ENCODE measurements around the gene REV3L. TPM values are rescaled to one million over a fixed set of nuclear protein-coding genes. Genes with fewer than 3 reads are reported as not detected.
"Not testable (repeated sequence)": the region's sequence is repeated elsewhere in the genome, so short reads cannot be mapped to it uniquely, and the experiment has no call there.

REV3L gene
- polyA plus RNA-seq, 1 of the 3 experiments (the other 2 are of a cell fraction) = 7.3 TPM

- H3K27ac ChIP-seq (ENCODE audit: low read depth in 2 of 2, low read length in 1 of 2) = peak overlapping the region; percentile 47 to 51; a peak in 3 of 4 replicates
- no peaks in the 10 kb centered on the region; the same call in 1 of the 2 replicates for H3K9me3 ChIP-seq
- peaks cover 29% of the 10 kb centered on the region for H4K20me1 ChIP-seq (ENCODE audit: insufficient read depth)
- TF ChIP-seq USF2 (IDR thresholded peaks at IDR 0.05; ENCODE audit: borderline replicate concordance, low read depth, low read length) (no peak), CHD2 (IDR thresholded peaks at IDR 0.05; ENCODE audit: low read length, partially characterized antibody) (no peak), SMC3 (IDR thresholded peaks at IDR 0.05; ENCODE audit: low read depth, low read length) (no peak), TEAD4 (IDR thresholded peaks at IDR 0.05; ENCODE audit: borderline replicate concordance, insufficient read depth) (no peak), RFX5 (IDR thresholded peaks at IDR 0.05; ENCODE audit: low read length) (no peak), YY1 (IDR thresholded peaks at IDR 0.05; ENCODE audit: low read depth) (no peak), FOXM1 (IDR thresholded peaks at IDR 0.05; ENCODE audit: low read depth) (no peak), ELF1 (IDR thresholded peaks at IDR 0.05) (no peak), EZH2phosphoT487 (IDR thresholded peaks at IDR 0.05; ENCODE audit: borderline replicate concordance, low read depth) (no peak), ZBTB33 (IDR thresholded peaks at IDR 0.05; ENCODE audit: borderline replicate concordance, low read depth) (no peak), GATA2 (CRISPR knock-in tag; IDR thresholded peaks at IDR 0.05) (no peak), CTCF (IDR thresholded peaks at IDR 0.05) (no peak), JUND (IDR thresholded peaks at IDR 0.05) (no peak), TCF12 (IDR thresholded peaks at IDR 0.05) (no peak), POLR2AphosphoS5 (IDR thresholded peaks at IDR 0.05; ENCODE audit: low read depth, low read length) (no peak)
- H3K9me2 ChIP-seq = no peaks in the 10 kb centered on the region
- peaks cover 0 to 6% of the 10 kb centered on the region in 2 experiments for H3K36me3 ChIP-seq (replicated peaks in 1 of 2; ENCODE audit: control insufficient read depth in 1 of 2, insufficient read depth in 2 of 2, low read length in 1 of 2)
- H3K9ac ChIP-seq = no peak overlapping the region
- CTCF ChIA-PET = interaction anchor here (1.6 kb wide), 1 partner anchor 89 kb away, joined by 3 read pairs; no protein-coding TSS in a partner anchor
- WGBS (ENCODE audit: low lambda C conversion rate) = 96% methylated on average over 1 of the region's 1 CpG
- H3K27me3 ChIP-seq (ENCODE audit: insufficient read depth) = no peaks in the 10 kb centered on the region
- peaks cover 19 to 29% of the 10 kb centered on the region in 2 experiments; a peak in 3 of 4 replicates for H3K4me1 ChIP-seq (ENCODE audit: control insufficient read depth in 1 of 2, insufficient read depth in 2 of 2, low read depth in 1 of 2, low read length in 1 of 2)
- 0 out of 2 replicates have a peak overlapping the region, but pooled peaks have one; percentile 34 for H3K4me2 ChIP-seq
- no peak overlapping the region for H2AFZ ChIP-seq (ENCODE audit: low read depth)
- DNase-seq = no peak
- POLR2A ChIA-PET = no interaction called here
- peaks cover 16% of the 10 kb centered on the region for H3F3A ChIP-seq (replicated peaks; ENCODE audit: insufficient read depth)
- H3K4me3 ChIP-seq (ENCODE audit: low read depth in 2 of 2, low read length in 1 of 2) = no peak overlapping the region
- H3K79me2 ChIP-seq (ENCODE audit: insufficient read depth) = peaks cover 93% of the 10 kb centered on the region
Measured at GRCh38 chr6:111477481-111477938, 5.5 kb downstream of the REV3L start.

- peaks cover 21 to 29% of the 10 kb centered on the region in 2 experiments; a peak in 3 of 4 replicates for H3K4me1 ChIP-seq (ENCODE audit: control insufficient read depth in 1 of 2, insufficient read depth in 2 of 2, low read depth in 1 of 2, low read length in 1 of 2)
- POLR2A ChIA-PET; H2AFZ ChIP-seq (ENCODE audit: low read depth); H3K27ac ChIP-seq (ENCODE audit: low read depth in 2 of 2, low read length in 1 of 2); H3K9me3 ChIP-seq; DNase-seq; CTCF ChIA-PET; H3K4me2 ChIP-seq; H3K9me2 ChIP-seq; H3K9ac ChIP-seq; H3K27me3 ChIP-seq (ENCODE audit: insufficient read depth); H3K4me3 ChIP-seq (ENCODE audit: low read depth in 2 of 2, low read length in 1 of 2): not testable (repeated sequence)
- H4K20me1 ChIP-seq (ENCODE audit: insufficient read depth) = peaks cover 29% of the 10 kb centered on the region
- H3F3A ChIP-seq (replicated peaks; ENCODE audit: insufficient read depth) = peaks cover 10% of the 10 kb centered on the region
- H3K36me3 ChIP-seq (replicated peaks in 1 of 2; ENCODE audit: control insufficient read depth in 1 of 2, insufficient read depth in 2 of 2, low read length in 1 of 2) = peaks cover 1 to 11% of the 10 kb centered on the region in 2 experiments
- 100% methylated on average over 3 of the region's 3 CpGs for WGBS (ENCODE audit: low lambda C conversion rate)
- H3K79me2 ChIP-seq (ENCODE audit: insufficient read depth) = peaks cover 90% of the 10 kb centered on the region
Measured at GRCh38 chr6:111476061-111476460, 7.0 kb downstream of the REV3L start.
